ENCODE data around the gene MLX.
"Not testable (repeated sequence)": the region's sequence is repeated elsewhere in the genome, so short reads cannot be mapped to it uniquely, and the experiment has no call there.

Gene MLX

GRCh38 chr17:42537156-42537805 is 29.6 kb upstream of the MLX start:
- TF ChIP-seq CTCF (IDR thresholded peaks at IDR 0.05; ENCODE audit: borderline replicate concordance, insufficient read depth, low read depth, low read length): no peak
- peak overlapping the region; percentile 52 for H3K4me3 ChIP-seq (ENCODE audit: low read depth, low read length)

GRCh38 chr17:42537826-42538451 is 29.0 kb upstream of the MLX start:
- TF ChIP-seq CTCF (IDR thresholded peaks at IDR 0.05; ENCODE audit: borderline replicate concordance, insufficient read depth, low read depth, low read length): no peak
- H3K4me3 ChIP-seq (ENCODE audit: low read depth, low read length): no peak overlapping the region

- no peak for TF ChIP-seq CTCF (IDR thresholded peaks at IDR 0.05; ENCODE audit: borderline replicate concordance, insufficient read depth, low read depth, low read length)
- no peak overlapping the region for H3K4me3 ChIP-seq (ENCODE audit: low read depth, low read length)
These were observed 28.4 kb upstream of the MLX start for GRCh38 chr17:42538482-42538881.

GRCh38 chr17:42540558-42540957 is 26.3 kb upstream of the MLX start:
- not testable (repeated sequence) for H3K4me3 ChIP-seq (ENCODE audit: low read depth, low read length)

- no peak for TF ChIP-seq CTCF (IDR thresholded peaks at IDR 0.05; ENCODE audit: borderline replicate concordance, insufficient read depth, low read depth, low read length)
- H3K4me3 ChIP-seq (ENCODE audit: low read depth, low read length): no peak overlapping the region
These were observed 25.7 kb upstream of the MLX start for GRCh38 chr17:42541041-42541833.

- no peak overlapping the region for H3K4me3 ChIP-seq (ENCODE audit: low read depth, low read length)
- TF ChIP-seq CTCF (IDR thresholded peaks at IDR 0.05; ENCODE audit: borderline replicate concordance, insufficient read depth, low read depth, low read length): no peak
These were observed 23.5 kb upstream of the MLX start for GRCh38 chr17:42543190-42544079.

- TF ChIP-seq CTCF (IDR thresholded peaks at IDR 0.05; ENCODE audit: borderline replicate concordance, insufficient read depth, low read depth, low read length): no peak
- no peak overlapping the region for H3K4me3 ChIP-seq (ENCODE audit: low read depth, low read length)
These were observed 22.0 kb upstream of the MLX start for GRCh38 chr17:42544874-42545283.

GRCh38 chr17:42545755-42546505 is 21.0 kb upstream of the MLX start:
- H3K4me3 ChIP-seq (ENCODE audit: low read depth, low read length): not testable (repeated sequence)

All from GM12875 (cell line).